ENCODE results near the gene RCN2.

Gene RCN2

GRCh38 chr15:76991048-76991447, 59.5 kb downstream of the RCN2 start:
- TF ChIP-seq CTCF (IDR thresholded peaks at IDR 0.05): no peak

GRCh38 chr15:76991741-76992645, 60.4 kb downstream of the RCN2 start:
- no peak for TF ChIP-seq CTCF (IDR thresholded peaks at IDR 0.05)

DNA sequence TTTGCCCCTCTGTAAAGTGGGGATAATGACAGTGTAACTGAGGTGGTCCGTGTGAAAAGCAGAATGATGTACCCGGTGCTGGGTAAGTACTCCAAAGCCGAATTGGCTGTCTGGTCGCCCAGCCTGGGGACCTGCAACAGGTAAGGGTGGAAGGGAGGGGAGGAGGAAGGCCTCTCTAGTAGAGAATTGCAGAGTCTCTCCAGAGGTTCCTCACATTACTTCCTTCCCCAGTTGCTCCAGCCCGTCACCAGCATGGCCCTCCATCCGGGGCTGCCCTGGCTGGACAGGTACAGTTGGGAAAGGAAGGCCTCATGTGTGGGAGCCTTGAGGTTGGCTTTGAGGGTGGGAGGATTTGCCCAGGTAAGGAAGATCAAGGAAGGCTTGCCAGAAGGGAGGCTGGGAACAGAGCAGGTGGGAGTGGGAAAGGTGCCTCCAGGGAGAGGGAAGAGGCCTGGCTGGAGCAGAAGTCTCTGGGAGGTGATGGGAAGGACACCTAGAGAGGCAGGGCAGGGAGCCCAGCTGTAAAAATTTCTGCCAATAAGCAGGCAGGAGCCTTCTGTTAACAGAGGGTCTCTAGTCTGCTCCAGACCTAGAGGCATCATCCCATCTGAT, 61.7 kb downstream of the RCN2 start:
- TF ChIP-seq CTCF (IDR thresholded peaks at IDR 0.05): no peak

DNA sequence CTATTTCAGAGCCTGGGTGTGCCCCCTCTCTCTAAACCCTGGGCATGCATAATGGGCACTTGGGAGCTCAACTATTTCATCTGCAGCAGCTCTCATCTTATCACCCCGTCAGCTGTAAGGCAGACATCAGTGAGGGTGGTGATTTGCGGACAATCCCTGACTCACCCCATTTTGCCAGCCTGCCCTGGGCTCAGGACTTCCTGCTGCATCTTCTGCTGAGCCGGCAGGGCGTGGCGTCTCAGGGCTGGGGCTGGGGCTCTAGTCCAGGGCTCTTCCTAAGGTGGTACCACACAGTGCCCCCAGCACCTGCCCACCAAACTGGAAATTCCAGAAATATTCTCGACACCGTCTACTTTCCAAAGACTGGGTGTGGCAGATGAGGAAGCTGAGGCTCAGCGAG, 62.5 kb downstream of the RCN2 start:
- TF ChIP-seq CTCF (IDR thresholded peaks at IDR 0.05): no peak

DNA sequence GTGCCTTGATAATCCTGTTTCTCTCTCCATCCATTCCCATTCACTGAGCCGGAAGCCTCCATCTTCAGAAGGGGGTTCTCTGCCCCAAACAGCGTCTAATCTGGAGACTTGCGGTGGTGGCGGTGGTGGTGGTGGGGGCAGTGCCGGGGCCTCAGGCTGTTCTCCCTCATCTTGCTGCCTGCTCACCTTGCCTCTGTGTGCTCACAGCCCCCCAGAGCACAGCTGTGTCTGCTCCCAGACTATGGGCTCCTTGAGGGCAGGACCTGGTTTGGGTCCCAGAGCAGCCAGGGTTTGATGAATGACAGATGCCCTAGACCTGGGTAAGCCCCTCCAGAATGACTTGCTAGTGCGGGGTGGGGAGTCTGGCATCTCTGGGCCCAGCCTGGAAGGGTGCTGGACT, 62.9 kb downstream of the RCN2 start:
- no peak for TF ChIP-seq CTCF (IDR thresholded peaks at IDR 0.05)

DNA sequence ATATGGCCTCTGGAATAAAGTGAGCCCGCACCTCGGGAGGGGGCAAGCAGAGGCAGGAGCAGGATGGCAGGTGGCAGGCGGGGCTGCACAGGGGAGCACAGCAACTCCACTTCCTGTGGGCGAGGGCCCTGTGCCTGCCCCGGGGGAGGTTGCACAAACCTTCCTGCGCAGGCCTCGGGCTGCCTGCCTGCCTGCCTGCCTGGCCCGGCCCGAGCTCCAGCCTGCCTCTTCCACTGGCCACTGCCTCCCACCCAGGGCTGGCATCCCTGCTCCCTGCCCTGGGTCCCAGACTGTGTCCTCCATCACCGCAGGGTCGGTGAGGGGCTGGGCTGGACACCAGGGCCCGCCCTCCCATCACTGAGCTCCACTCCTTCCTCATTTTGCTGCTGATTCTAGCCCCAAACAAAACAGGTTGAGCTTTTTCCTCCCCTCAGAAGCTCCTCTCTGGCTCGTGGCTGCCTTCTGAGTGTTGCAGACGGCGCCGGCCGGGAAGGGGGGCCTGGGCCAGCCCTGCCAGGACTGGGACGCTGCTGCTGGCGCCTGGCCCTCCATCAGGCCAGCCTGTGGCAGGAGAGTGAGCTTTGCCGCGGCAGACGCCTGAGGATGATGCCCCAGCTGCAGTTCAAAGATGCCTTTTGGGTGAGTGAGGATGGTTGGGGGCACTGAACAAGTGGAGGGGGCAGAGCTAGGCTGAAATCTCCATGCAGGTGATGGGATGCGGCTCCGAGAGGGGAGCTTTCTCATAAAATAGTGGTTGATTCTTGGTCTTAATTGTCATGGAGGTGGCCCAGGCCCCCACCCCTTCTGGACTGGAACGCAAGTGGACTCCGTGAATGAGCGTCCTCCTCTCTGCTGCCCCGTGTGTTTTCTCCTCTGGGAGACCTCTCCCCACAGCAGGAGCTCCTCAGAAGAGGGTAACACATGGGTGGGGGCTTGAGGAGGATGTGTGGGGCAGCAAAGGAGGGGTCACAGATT, 63.7 kb downstream of the RCN2 start, which contains the start of gene PSTPIP1:
Gene PSTPIP1, plus strand, starts transcription at position 156 of the 975 bp plus-strand sequence. Its CDS starts 448 bp downstream, at position 604.
- no peak for TF ChIP-seq CTCF (IDR thresholded peaks at IDR 0.05)

GRCh38 chr15:76996076-76996525, 64.6 kb downstream of the RCN2 start:
- no peak for TF ChIP-seq CTCF (IDR thresholded peaks at IDR 0.05)

All from LNCAP (cell line).